ENCODE measurements around the gene PCDHGA1.

Gene PCDHGA1

GRCh38 chr5:141501761-141502160, 171.4 kb downstream of the PCDHGA1 start:
- TF ChIP-seq CTCF (IDR thresholded peaks at IDR 0.05; ENCODE audit: extremely low read depth, missing control alignments) = no peak
- DNase-seq (ENCODE audit: low spot score) = no peak

GRCh38 chr5:141503681-141504080, 173.4 kb downstream of the PCDHGA1 start:
- DNase-seq (ENCODE audit: low spot score) = no peak
- TF ChIP-seq CTCF (IDR thresholded peaks at IDR 0.05; ENCODE audit: extremely low read depth, missing control alignments) = no peak

GRCh38 chr5:141504216-141504615, 173.9 kb downstream of the PCDHGA1 start:
- TF ChIP-seq CTCF (IDR thresholded peaks at IDR 0.05; ENCODE audit: extremely low read depth, missing control alignments) = no peak
- DNase-seq (ENCODE audit: low spot score) = no peak

- TF ChIP-seq CTCF (IDR thresholded peaks at IDR 0.05; ENCODE audit: extremely low read depth, missing control alignments) = no peak
- DNase-seq (ENCODE audit: low spot score) = no peak
Measured at GRCh38 chr5:141506381-141507155, 176.3 kb downstream of the PCDHGA1 start.

GRCh38 chr5:141507387-141508091, 177.2 kb downstream of the PCDHGA1 start:
- no peak for TF ChIP-seq CTCF (IDR thresholded peaks at IDR 0.05; ENCODE audit: extremely low read depth, missing control alignments)
- DNase-seq (ENCODE audit: low spot score) = peak; percentile 56

- TF ChIP-seq CTCF (IDR thresholded peaks at IDR 0.05; ENCODE audit: extremely low read depth, missing control alignments) = no peak
- no peak for DNase-seq (ENCODE audit: low spot score)
Measured at GRCh38 chr5:141508440-141508797, 178.1 kb downstream of the PCDHGA1 start.

GRCh38 chr5:141508798-141509611, 178.7 kb downstream of the PCDHGA1 start:
- TF ChIP-seq CTCF (IDR thresholded peaks at IDR 0.05; ENCODE audit: extremely low read depth, missing control alignments) = no peak
- DNase-seq (ENCODE audit: low spot score) = no peak

Data from GM20000 (cell line).